NK-92 (cell line): ENCODE results near the gene PSMC5.
"Not testable (repeated sequence)": the region's sequence is repeated elsewhere in the genome, so short reads cannot be mapped to it uniquely, and the experiment has no call there.

Experiments
- DNase-seq: peaks from one replicate; lab custom pipeline; 2025; ENCODE audit not compliant: unreplicated experiment; lab: John Stamatoyannopoulos, UW

Gene PSMC5

GRCh38 chr17:63869491-63870291, 42.5 kb downstream of the PSMC5 start:
- DNase-seq: not testable (repeated sequence)

GRCh38 chr17:63870292-63870665, 43.0 kb downstream of the PSMC5 start:
- DNase-seq: not testable (repeated sequence)

- not testable (repeated sequence) for DNase-seq
Measured at GRCh38 chr17:63871646-63872365, 44.6 kb downstream of the PSMC5 start.

- not testable (repeated sequence) for DNase-seq
Measured at GRCh38 chr17:63873577-63873976, 46.3 kb downstream of the PSMC5 start, which contains the start of gene CSH2. Gene CSH2 (minus strand): TSS chr17:63873677. CDS start chr17:63873614, 63 bp downstream.

GRCh38 chr17:63874061-63874626, 46.9 kb downstream of the PSMC5 start:
- not testable (repeated sequence) for DNase-seq

GRCh38 chr17:63874693-63875092, 47.5 kb downstream of the PSMC5 start:
- not testable (repeated sequence) for DNase-seq

- DNase-seq: not testable (repeated sequence)
Measured at GRCh38 chr17:63878413-63878812, 51.2 kb downstream of the PSMC5 start.

GRCh38 chr17:63880706-63881105, 53.5 kb downstream of the PSMC5 start:
- no peak for DNase-seq

GRCh38 chr17:63881337-63881736, 54.1 kb downstream of the PSMC5 start:
- not testable (repeated sequence) for DNase-seq
